ENCODE data around the gene FANCE. TPM values are rescaled to one million over a fixed set of nuclear protein-coding genes. Genes with fewer than 3 reads are reported as not detected.

The FANCE gene
- polyA plus RNA-seq, 1 donor (not counting 4 experiments of a cell fraction or from before 2014, with no cell fraction given): 6.4 TPM

- no peak for FAIRE-seq
- Histone ChIP-seq H3K36me3 (ENCODE audit: control insufficient read depth in 2 of 2, extremely low read depth in 1 of 2, insufficient read depth in 2 of 2, low read length in 2 of 2) (peaks cover 5 to 39% of the 10 kb centered on the region in 2 experiments), H3K9me1 (ENCODE audit: control insufficient read depth, extremely low read depth, insufficient read depth, low read length) (no peaks in the 10 kb centered on the region), H3K9ac (ENCODE audit: control insufficient read depth, extremely low read depth, insufficient read depth, low read length) (no peak overlapping the region), H4K20me1 (ENCODE audit: control insufficient read depth, extremely low read depth, insufficient read depth, low read length) (peaks cover 19% of the 10 kb centered on the region), H3K4me1 (ENCODE audit: control insufficient read depth, extremely low read depth, insufficient read depth, low read length) (peaks cover 13% of the 10 kb centered on the region), H3K27ac (ENCODE audit: control insufficient read depth, insufficient read depth, low read length) (no peak overlapping the region), H2AFZ (ENCODE audit: control insufficient read depth, low read length) (no peak overlapping the region), H3K9me3 (ENCODE audit: control insufficient read depth, low read depth, low read length) (no peaks in the 10 kb centered on the region), H3K4me3 (ENCODE audit: control insufficient read depth in 2 of 3, extremely low read depth in 1 of 3, insufficient read depth in 2 of 3, low read depth in 1 of 3, low read length in 3 of 3) (no peak overlapping the region), H3K27me3 (ENCODE audit: control insufficient read depth, extremely low read depth, insufficient read depth, low read length) (no peaks in the 10 kb centered on the region), H3K4me2 (ENCODE audit: control insufficient read depth, extremely low read depth, insufficient read depth, low read depth, low read length) (no peak overlapping the region), H3K79me2 (ENCODE audit: control insufficient read depth, insufficient read depth, low read length) (peaks cover 24% of the 10 kb centered on the region)
- no peak for TF ChIP-seq CTCF (optimal IDR thresholded peaks at IDR 0.05 in 1 of 3, IDR thresholded peaks at IDR 0.05 in 1 of 3, conservative IDR thresholded peaks at IDR 0.05 in 1 of 3; ENCODE audit: extremely low read depth in 1 of 3, insufficient read depth in 2 of 3, low read length in 3 of 3)
- dilution Hi-C loops (cut with MboI; ENCODE audit: extremely low pct_ligation_motif_present, low sequenced_read_pairs): no loop called here
- DNase-seq (ENCODE audit: low read depth, low spot score): no peak
These were observed 13.5 kb downstream of the FANCE start for GRCh38 chr6:35465646-35466045.

GRCh38 chr6:35468181-35468979 is 16.2 kb downstream of the FANCE start, which contains the start of gene RPL10A:
TSS of gene RPL10A (plus strand) at chr6:35468401. CDS start at chr6:35468435, 34 bp downstream.
- H3K36me3 ChIP-seq (ENCODE audit: control insufficient read depth in 2 of 2, extremely low read depth in 1 of 2, insufficient read depth in 2 of 2, low read length in 2 of 2): peaks cover 16 to 52% of the 10 kb centered on the region in 2 experiments
- H3K4me1 ChIP-seq (ENCODE audit: control insufficient read depth, extremely low read depth, insufficient read depth, low read length): peaks cover 15% of the 10 kb centered on the region
- peaks cover 3% of the 10 kb centered on the region for H3K9me1 ChIP-seq (ENCODE audit: control insufficient read depth, extremely low read depth, insufficient read depth, low read length)
- dilution Hi-C loops (cut with MboI; ENCODE audit: extremely low pct_ligation_motif_present, low sequenced_read_pairs): no loop called here
- peak within 1 kb of the TSS; percentile 92 for H3K27ac ChIP-seq (ENCODE audit: control insufficient read depth, insufficient read depth, low read length)
- peaks cover 28% of the 10 kb centered on the region for H3K79me2 ChIP-seq (ENCODE audit: control insufficient read depth, insufficient read depth, low read length)
- H3K9ac ChIP-seq (ENCODE audit: control insufficient read depth, extremely low read depth, insufficient read depth, low read length): peak within 1 kb of the TSS; percentile 98
- peak; percentile 98 for DNase-seq (ENCODE audit: low read depth, low spot score)
- peak within 1 kb of the TSS; percentile 96 for H2AFZ ChIP-seq (ENCODE audit: control insufficient read depth, low read length)
- peak within 1 kb of the TSS; percentile 81 to 94 (median 85) for H3K4me3 ChIP-seq (ENCODE audit: control insufficient read depth in 2 of 3, extremely low read depth in 1 of 3, insufficient read depth in 2 of 3, low read depth in 1 of 3, low read length in 3 of 3)
- peaks cover 41% of the 10 kb centered on the region for H4K20me1 ChIP-seq (ENCODE audit: control insufficient read depth, extremely low read depth, insufficient read depth, low read length)
- H3K4me2 ChIP-seq (ENCODE audit: control insufficient read depth, extremely low read depth, insufficient read depth, low read depth, low read length): peak within 1 kb of the TSS; percentile 92
- no peaks in the 10 kb centered on the region for H3K27me3 ChIP-seq (ENCODE audit: control insufficient read depth, extremely low read depth, insufficient read depth, low read length)
- TF ChIP-seq CTCF (optimal IDR thresholded peaks at IDR 0.05 in 1 of 3, IDR thresholded peaks at IDR 0.05 in 1 of 3, conservative IDR thresholded peaks at IDR 0.05 in 1 of 3; ENCODE audit: extremely low read depth in 1 of 3, insufficient read depth in 2 of 3, low read length in 3 of 3) (peak; percentile 86 to 99 (median 95)), EZH2 (IDR thresholded peaks at IDR 0.05; ENCODE audit: low read length) (no peak)
- H3K9me3 ChIP-seq (ENCODE audit: control insufficient read depth, low read depth, low read length): no peaks in the 10 kb centered on the region
- FAIRE-seq: no peak
